PC-3 (cell line): Measurements from ENCODE around the gene ABTB2. TPM values are rescaled to one million over a fixed set of nuclear protein-coding genes. Genes with fewer than 3 reads are reported as not detected.

Experiments used
- ATAC-seq: fragments of 200-7000 bp; cut with Tn5 transposase; 2 replicates; pipeline ENCODE4 v1.9.1; 2020; ENCODE audit warnings: mild to moderate bottlenecking, moderate library complexity
- BruUV-seq: library from RNA; stranded (reverse); fragments of 400-500 nt; replicated peaks from 2 replicates; lab custom pipeline; 2021; lab: Mats Ljungman, UMichigan
- CTCF ChIA-PET: fragments of 300-600 bp; sonication (Branson Sonifier 250); formaldehyde crosslinking; loops from one replicate; lab custom pipeline; 2022; ENCODE audit warnings: antibody characterized with exemption; lab: Charles Lee
- POLR2A ChIA-PET: fragments of 300-600 bp; sonication (Branson Sonifier 250); formaldehyde crosslinking; loops from one replicate; lab custom pipeline; 2022; ENCODE audit warnings: antibody characterized with exemption; ENCODE audit not compliant: unreplicated experiment; lab: Charles Lee
- DNase-seq: peaks from one replicate; pipeline ENCODE4 v3.0.0-alpha.2; 2015
- H2AFZ ChIP-seq: fragments of 300-600 bp; sonication (generic); 2 replicates; pipeline ENCODE4 v1.6.0; 2016; ENCODE audit warnings: antibody characterized with exemption, low read length
- H3F3A ChIP-seq: fragments of 300-600 bp; sonication (generic); one replicate; pipeline ENCODE4 v1.6.0; 2017; ENCODE audit warnings: antibody characterized with exemption, low read length, control low read depth, mild to moderate bottlenecking; ENCODE audit not compliant: unreplicated experiment
- H3K27ac ChIP-seq: fragments of 300-600 bp; sonication (generic); 2 replicates; pipeline ENCODE4 v1.5.1; 2016; ENCODE audit warnings: mild to moderate bottlenecking, low read length
- H3K27me3 ChIP-seq: fragments of 300-600 bp; sonication (generic); 2 replicates; pipeline ENCODE4 v1.6.1; 2016; ENCODE audit warnings: low read length, mixed read lengths
- H3K36me3 ChIP-seq: fragments of 300-600 bp; sonication (generic); 2 replicates; pipeline ENCODE4 v1.6.1; 2016; ENCODE audit warnings: low read depth, mixed run types, low read length, mixed read lengths
- H3K4me1 ChIP-seq: fragments of 300-600 bp; sonication (generic); 2 replicates; pipeline ENCODE4 v1.5.1; 2016; ENCODE audit warnings: low read length; ENCODE audit not compliant: insufficient read depth
- H3K4me2 ChIP-seq: fragments of 300-600 bp; sonication (generic); 2 replicates; pipeline ENCODE4 v1.6.0; 2016; ENCODE audit warnings: low read length
- H3K4me3 ChIP-seq: fragments of 300-600 bp; sonication (generic); 2 replicates; pipeline ENCODE4 v1.5.1; 2016; ENCODE audit warnings: mild to moderate bottlenecking, low read length, mixed read lengths
- H3K79me2 ChIP-seq: fragments of 300-600 bp; sonication (generic); 2 replicates; pipeline ENCODE4 v1.6.1; 2017; ENCODE audit warnings: low read length, mixed read lengths
- H3K9ac ChIP-seq: fragments of 300-600 bp; sonication (generic); 2 replicates; pipeline ENCODE4 v1.6.0; 2016; ENCODE audit warnings: mild to moderate bottlenecking, low read length
- H3K9me2 ChIP-seq: fragments of 300-600 bp; sonication (generic); replicated peaks from 2 replicates; pipeline ENCODE4 v1.6.1; 2016; ENCODE audit warnings: mixed run types, low read length, mixed read lengths
- H3K9me3 ChIP-seq: fragments of 300-600 bp; sonication (generic); 2 replicates; pipeline ENCODE4 v1.6.1; 2016; ENCODE audit warnings: low read length, mixed read lengths
- H4K20me1 ChIP-seq: fragments of 300-600 bp; sonication (generic); 2 replicates; pipeline ENCODE4 v1.6.1; 2016; ENCODE audit warnings: low read length, mixed read lengths
- EZH2 ChIP-seq: fragments of 300-600 bp; sonication (generic); IDR thresholded peaks from one replicate; pipeline ENCODE4 v1.6.1; 2017; ENCODE audit warnings: antibody characterized with exemption, mild to moderate bottlenecking, low read length; ENCODE audit not compliant: unreplicated experiment
- EZH2phosphoT487 ChIP-seq: fragments of 300-600 bp; sonication (generic); IDR thresholded peaks from 2 replicates; pipeline ENCODE4 v1.6.1; 2018; ENCODE audit warnings: mild to moderate bottlenecking, antibody characterized with exemption, low read length, borderline replicate concordance
- intact Hi-C: fragments of 100-400 bp; cut with micrococcal nuclease; formaldehyde crosslinking; loops from 2 replicates; pipeline ENCODE4 v1.9.0; 2023
- total RNA-seq: library from RNA; depleted of rRNA; stranded (reverse); fragments of >200 nt; gene quantifications from 2 replicates; pipeline ENCODE4 v1.2.3, GENCODE V29; 2014
- TF ChIP-seq, protein P1 (sequence below): fragments of 300-600 bp; sonication (generic); conservative IDR thresholded peaks from 2 replicates; pipeline ENCODE4 v1.5.1; 2017; ENCODE audit warnings: antibody characterized with exemption, low read depth, mild to moderate bottlenecking, low read length

The ABTB2 gene
- total RNA-seq, 1 experiment from 2014 or later = 5.2 TPM

DNA sequence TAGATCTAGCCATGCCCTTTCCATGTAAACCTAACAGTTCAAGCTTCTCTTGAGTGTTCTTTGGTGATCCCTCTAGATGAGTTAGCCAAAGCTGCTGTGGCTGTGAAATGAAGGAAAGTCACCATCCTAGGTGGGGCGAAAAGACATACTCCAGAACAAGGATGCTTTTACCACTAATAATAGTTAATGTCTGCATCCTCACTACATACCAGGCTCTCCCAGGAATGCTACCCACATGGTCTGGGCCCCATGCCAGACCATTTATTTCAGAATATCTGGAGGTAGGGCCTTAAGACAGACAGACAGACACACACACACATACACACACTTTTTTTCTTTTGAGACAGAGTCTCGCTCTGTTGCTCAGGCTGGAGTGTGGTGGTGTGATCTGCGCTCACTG is 14.7 kb downstream of the ABTB2 start:
- Histone ChIP-seq H3K27me3 (no peaks in the 10 kb centered on the region), H3K4me3 (no peak overlapping the region), H3F3A (peaks cover 10% of the 10 kb centered on the region), H3K27ac (no peak overlapping the region), H3K4me1 (peaks cover 57% of the 10 kb centered on the region), H3K9ac (no peak overlapping the region), H3K9me3 (no peaks in the 10 kb centered on the region), H3K4me2 (no peak overlapping the region), H3K36me3 (no peaks in the 10 kb centered on the region), H4K20me1 (0 out of 2 replicates have a peak, but pooled peaks cover 7% of the 10 kb centered on the region), H3K79me2 (peaks cover 63% of the 10 kb centered on the region), H2AFZ (no peak overlapping the region), H3K9me2 (no peaks in the 10 kb centered on the region)
- ChIA-PET CTCF (no interaction called here), POLR2A (no interaction called here)
- intact Hi-C loops = no loop called here
- DNase-seq = peak; percentile 89
- no peak for TF ChIP-seq EZH2phosphoT487
- TF ChIP-seq EZH2 = no peak
- TF ChIP-seq, protein P1, sequence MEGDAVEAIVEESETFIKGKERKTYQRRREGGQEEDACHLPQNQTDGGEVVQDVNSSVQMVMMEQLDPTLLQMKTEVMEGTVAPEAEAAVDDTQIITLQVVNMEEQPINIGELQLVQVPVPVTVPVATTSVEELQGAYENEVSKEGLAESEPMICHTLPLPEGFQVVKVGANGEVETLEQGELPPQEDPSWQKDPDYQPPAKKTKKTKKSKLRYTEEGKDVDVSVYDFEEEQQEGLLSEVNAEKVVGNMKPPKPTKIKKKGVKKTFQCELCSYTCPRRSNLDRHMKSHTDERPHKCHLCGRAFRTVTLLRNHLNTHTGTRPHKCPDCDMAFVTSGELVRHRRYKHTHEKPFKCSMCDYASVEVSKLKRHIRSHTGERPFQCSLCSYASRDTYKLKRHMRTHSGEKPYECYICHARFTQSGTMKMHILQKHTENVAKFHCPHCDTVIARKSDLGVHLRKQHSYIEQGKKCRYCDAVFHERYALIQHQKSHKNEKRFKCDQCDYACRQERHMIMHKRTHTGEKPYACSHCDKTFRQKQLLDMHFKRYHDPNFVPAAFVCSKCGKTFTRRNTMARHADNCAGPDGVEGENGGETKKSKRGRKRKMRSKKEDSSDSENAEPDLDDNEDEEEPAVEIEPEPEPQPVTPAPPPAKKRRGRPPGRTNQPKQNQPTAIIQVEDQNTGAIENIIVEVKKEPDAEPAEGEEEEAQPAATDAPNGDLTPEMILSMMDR = no peak
- no TSS peak for BruUV-seq
- ATAC-seq = peak; percentile 12; the same call in 1 of the 2 replicates

DNA sequence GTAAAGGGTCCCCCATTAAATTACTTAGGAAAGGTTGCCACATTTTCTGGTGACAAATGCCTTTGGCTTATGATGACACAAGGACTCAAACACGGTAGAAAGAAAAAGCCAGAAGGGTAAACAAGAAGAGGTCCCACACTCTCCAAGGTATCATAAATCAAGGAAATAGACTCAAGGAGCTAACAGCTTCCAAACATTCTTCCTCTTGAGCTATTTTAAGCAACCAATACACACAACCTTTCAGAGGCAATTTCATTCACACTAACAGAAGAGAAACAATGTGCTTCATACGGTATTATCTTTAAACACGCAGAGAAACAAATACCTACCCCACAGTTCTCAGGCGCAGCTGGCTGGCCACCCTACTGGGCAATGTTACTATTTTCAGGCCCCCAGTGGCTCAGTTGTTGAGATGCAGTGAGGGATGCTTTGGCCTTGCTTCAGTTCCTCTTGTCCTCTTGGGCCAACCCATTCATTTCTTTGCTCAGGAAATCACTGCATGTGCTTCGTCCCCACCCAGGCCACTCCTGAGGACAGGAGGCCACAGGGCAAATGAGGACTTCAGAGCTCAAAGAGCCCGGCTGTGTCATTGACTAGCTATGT is 15.8 kb downstream of the ABTB2 start:
- Histone ChIP-seq H3K9ac (no peak overlapping the region), H3F3A (peaks cover 10% of the 10 kb centered on the region), H3K36me3 (no peaks in the 10 kb centered on the region), H3K9me3 (no peaks in the 10 kb centered on the region), H3K9me2 (no peaks in the 10 kb centered on the region), H3K27me3 (no peaks in the 10 kb centered on the region), H2AFZ (no peak overlapping the region), H3K4me1 (peaks cover 57% of the 10 kb centered on the region), H3K4me2 (no peak overlapping the region), H4K20me1 (0 out of 2 replicates have a peak, but pooled peaks cover 7% of the 10 kb centered on the region), H3K79me2 (peaks cover 65% of the 10 kb centered on the region), H3K27ac (no peak overlapping the region), H3K4me3 (no peak overlapping the region)
- intact Hi-C loops = no loop called here
- POLR2A ChIA-PET = no interaction called here
- ATAC-seq (no peak), DNase-seq (no peak)
- TF ChIP-seq, protein P1 = no peak
- TF ChIP-seq EZH2phosphoT487 (no peak), EZH2 (no peak)
- no TSS peak for BruUV-seq
- CTCF ChIA-PET = no interaction called here

DNA sequence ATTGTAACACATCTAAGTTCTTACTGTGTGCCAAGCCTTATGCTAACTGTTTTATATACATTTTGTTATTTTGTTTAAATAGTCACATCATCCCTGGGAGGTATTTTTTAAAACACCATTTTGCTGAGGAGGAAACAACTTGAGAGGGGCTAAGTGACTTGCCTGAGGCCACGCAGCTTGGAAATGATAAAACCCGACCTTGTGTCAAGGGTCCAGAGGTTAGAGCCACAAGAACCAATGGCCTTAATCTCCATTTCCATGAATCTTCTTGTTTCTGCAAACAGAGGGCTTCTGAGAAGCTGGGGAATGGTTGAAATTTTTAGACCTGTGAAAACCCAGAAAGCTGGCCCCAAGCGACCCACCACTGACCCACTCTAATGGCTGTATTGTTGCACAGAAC is 16.7 kb downstream of the ABTB2 start:
- Histone ChIP-seq H2AFZ (no peak overlapping the region), H3K79me2 (peaks cover 68% of the 10 kb centered on the region), H3K4me1 (peaks cover 48% of the 10 kb centered on the region), H3K9ac (no peak overlapping the region), H3K27ac (no peak overlapping the region), H3K9me2 (no peaks in the 10 kb centered on the region), H4K20me1 (0 out of 2 replicates have a peak, but pooled peaks cover 7% of the 10 kb centered on the region), H3K4me3 (no peak overlapping the region), H3K36me3 (no peaks in the 10 kb centered on the region), H3K9me3 (no peaks in the 10 kb centered on the region), H3K27me3 (no peaks in the 10 kb centered on the region), H3K4me2 (no peak overlapping the region), H3F3A (peaks cover 10% of the 10 kb centered on the region)
- TF ChIP-seq, protein P1 = no peak
- TF ChIP-seq EZH2phosphoT487 (no peak), EZH2 (no peak)
- CTCF ChIA-PET = no interaction called here
- ATAC-seq (no peak), DNase-seq (no peak)
- POLR2A ChIA-PET = no interaction called here
- intact Hi-C loops = no loop called here
- BruUV-seq = no TSS peak
